Type B pancreatic cell (in vitro differentiated cells): ENCODE measurements around the gene NEK6. TPM values are rescaled to one million over a fixed set of nuclear protein-coding genes. Genes with fewer than 3 reads are reported as not detected.
A peak's percentile ranks its signal among the peaks of the same experiment; 100 is the strongest.

Experiments
- DNase-seq: peaks from one replicate; pipeline ENCODE4 v3.0.0; 2021; ENCODE audit warnings: mixed read lengths; ENCODE audit not compliant: unreplicated experiment; ENCODE audit errors: extremely low spot score
- H3K27ac Mint-ChIP-seq: 2 replicates; pipeline ENCODE4 v1.8.0; 2021; ENCODE audit warnings: mild to moderate bottlenecking, mixed read lengths
- H3K27me3 Mint-ChIP-seq: 2 replicates; pipeline ENCODE4 v1.8.0; 2021; ENCODE audit warnings: mixed read lengths
- H3K36me3 Mint-ChIP-seq: 2 replicates; pipeline ENCODE4 v1.8.0; 2021; ENCODE audit warnings: mixed read lengths
- H3K4me1 Mint-ChIP-seq: one replicate; pipeline ENCODE4 v1.8.0; 2021; ENCODE audit warnings: mixed read lengths; ENCODE audit not compliant: unreplicated experiment
- H3K4me3 Mint-ChIP-seq: 2 replicates; pipeline ENCODE4 v1.8.0; 2021; ENCODE audit warnings: mild to moderate bottlenecking, mixed read lengths
- H3K9me3 Mint-ChIP-seq: 2 replicates; pipeline ENCODE4 v1.8.0; 2021; ENCODE audit warnings: mixed read lengths
- CTCF ChIP-seq: fragments of 200-600 bp; sonication (generic); conservative IDR thresholded peaks from 2 replicates; pipeline ENCODE4 v1.5.0; 2021; ENCODE audit warnings: antibody characterized with exemption, mild to moderate bottlenecking
- total RNA-seq: library from RNA; stranded (reverse); gene quantifications from 2 replicates; pipeline ENCODE4 v1.2.1, GENCODE V29; 2021; ENCODE audit warnings: low replicate concordance

Gene NEK6
- total RNA-seq, 1 donor from 2014 or later = 19.3 TPM

- no peak for TF ChIP-seq CTCF
- peaks cover 3% of the 10 kb centered on the region for H3K27me3 Mint-ChIP-seq
- DNase-seq = no peak
- no peaks in the 10 kb centered on the region for H3K9me3 Mint-ChIP-seq
- no peak overlapping the region for H3K4me3 Mint-ChIP-seq
- H3K27ac Mint-ChIP-seq = no peak overlapping the region
- H3K36me3 Mint-ChIP-seq = peaks cover 7% of the 10 kb centered on the region
- peaks cover 11% of the 10 kb centered on the region for H3K4me1 Mint-ChIP-seq
These were observed 45.2 kb downstream of the NEK6 start for GRCh38 chr9:124302921-124303320.

- no peak for DNase-seq
- no peak overlapping the region for H3K4me3 Mint-ChIP-seq
- no peak overlapping the region for H3K27ac Mint-ChIP-seq
- H3K4me1 Mint-ChIP-seq = peaks cover 11% of the 10 kb centered on the region
- H3K27me3 Mint-ChIP-seq = peaks cover 3% of the 10 kb centered on the region
- TF ChIP-seq CTCF = no peak
- H3K36me3 Mint-ChIP-seq = peaks cover 7% of the 10 kb centered on the region
- no peaks in the 10 kb centered on the region for H3K9me3 Mint-ChIP-seq
These were observed 46.0 kb downstream of the NEK6 start for GRCh38 chr9:124303762-124304161.

DNA sequence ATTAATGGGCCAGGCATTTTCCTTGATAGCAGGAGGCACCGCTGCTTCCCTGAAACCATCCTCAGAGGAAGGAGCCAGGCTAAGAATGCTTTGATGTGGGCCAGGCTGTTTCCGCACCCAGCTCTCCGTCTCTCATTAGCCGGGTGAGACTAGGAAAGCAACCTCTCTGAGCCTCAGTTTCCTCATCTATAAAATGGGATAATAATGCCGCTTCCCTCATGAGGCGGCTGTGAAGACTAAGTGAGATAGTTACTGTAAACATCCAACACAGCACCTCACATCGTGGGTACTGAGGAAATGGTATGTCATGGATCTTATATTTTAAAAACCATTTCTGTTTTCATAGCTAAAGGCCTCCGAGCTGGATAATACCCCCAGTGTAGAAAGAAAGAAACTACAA is 46.5 kb downstream of the NEK6 start:
- Mint-ChIP-seq H3K27me3 (peaks cover 3% of the 10 kb centered on the region), H3K27ac (no peak overlapping the region), H3K36me3 (peaks cover 7% of the 10 kb centered on the region), H3K4me3 (no peak overlapping the region), H3K9me3 (no peaks in the 10 kb centered on the region), H3K4me1 (peaks cover 11% of the 10 kb centered on the region)
- no peak for TF ChIP-seq CTCF
- DNase-seq = no peak

GRCh38 chr9:124306098-124306735 is 48.5 kb downstream of the NEK6 start:
- no peak for TF ChIP-seq CTCF
- Mint-ChIP-seq H3K4me3 (no peak overlapping the region), H3K4me1 (peaks cover 11% of the 10 kb centered on the region), H3K9me3 (no peaks in the 10 kb centered on the region), H3K27ac (peak overlapping the region; percentile 75), H3K36me3 (peaks cover 7% of the 10 kb centered on the region), H3K27me3 (peaks cover 3% of the 10 kb centered on the region)
- DNase-seq = no peak

- H3K36me3 Mint-ChIP-seq = peaks cover 7% of the 10 kb centered on the region
- peaks cover 11% of the 10 kb centered on the region for H3K4me1 Mint-ChIP-seq
- no peak for TF ChIP-seq CTCF
- no peak overlapping the region for H3K27ac Mint-ChIP-seq
- no peaks in the 10 kb centered on the region for H3K9me3 Mint-ChIP-seq
- no peak overlapping the region for H3K4me3 Mint-ChIP-seq
- no peak for DNase-seq
- H3K27me3 Mint-ChIP-seq = peaks cover 3% of the 10 kb centered on the region
These were observed 49.8 kb downstream of the NEK6 start for GRCh38 chr9:124307379-124308030.
